Activated naive CD8-positive, alpha-beta T cell treated with anti-CD3 and anti-CD28 coated beads for 36 hours (primary cell): ENCODE results near the gene RGSL1. TPM values are rescaled to one million over a fixed set of nuclear protein-coding genes. Genes with fewer than 3 reads are reported as not detected.

ENCODE experiments used
- DNase-seq: peaks from one replicate; pipeline ENCODE4 v3.0.0; 2021
- H3K27ac Mint-ChIP-seq: one replicate; pipeline ENCODE4 v1.8.0; 2022; ENCODE audit warnings: mild to moderate bottlenecking, moderate library complexity, mixed read lengths
- H3K27me3 Mint-ChIP-seq: one replicate; pipeline ENCODE4 v1.8.0; 2022; ENCODE audit warnings: mild to moderate bottlenecking, mixed read lengths
- H3K36me3 Mint-ChIP-seq: one replicate; pipeline ENCODE4 v1.8.0; 2021; ENCODE audit warnings: mild to moderate bottlenecking, mixed read lengths
- H3K4me1 Mint-ChIP-seq: one replicate; pipeline ENCODE4 v1.8.0; 2021; ENCODE audit warnings: mixed read lengths
- H3K4me3 Mint-ChIP-seq: one replicate; pipeline ENCODE4 v1.8.0; 2022; ENCODE audit warnings: mild to moderate bottlenecking, moderate library complexity, mixed read lengths
- H3K9me3 Mint-ChIP-seq: one replicate; pipeline ENCODE4 v1.8.0; 2022; ENCODE audit warnings: mixed read lengths
- total RNA-seq, 2 experiments: library from RNA; stranded (reverse); gene quantifications; one replicate each; pipeline ENCODE4 v1.2.3, GENCODE V29; 2021

The RGSL1 gene
- total RNA-seq, 2 experiments from 2014 or later, result not detected

DNA sequence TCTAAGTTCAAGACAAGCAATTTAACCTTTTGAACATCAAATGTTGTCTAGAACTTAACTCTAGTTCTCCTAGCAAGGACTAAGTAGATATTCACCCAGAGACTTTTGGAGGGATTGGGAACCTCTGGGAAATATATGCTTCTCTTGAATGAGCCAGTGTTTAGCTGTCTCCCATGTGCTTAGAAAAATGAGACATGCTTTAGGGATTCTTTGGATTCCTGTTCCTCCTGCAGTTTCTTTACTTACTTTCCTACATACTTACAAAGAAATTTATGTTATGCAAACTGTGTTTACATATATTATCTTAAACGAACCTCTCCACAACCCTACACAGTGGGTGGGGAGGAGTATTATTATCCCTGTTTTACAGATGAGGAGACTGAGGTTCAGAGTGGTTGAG is 99.9 kb downstream of the RGSL1 start:
- no peaks in the 10 kb centered on the region for H3K36me3 Mint-ChIP-seq
- no peaks in the 10 kb centered on the region for H3K4me1 Mint-ChIP-seq
- peaks cover 5% of the 10 kb centered on the region for H3K9me3 Mint-ChIP-seq
- H3K27me3 Mint-ChIP-seq, result peaks cover 8% of the 10 kb centered on the region
- H3K27ac Mint-ChIP-seq, result no peak overlapping the region
- H3K4me3 Mint-ChIP-seq, result no peak overlapping the region
- DNase-seq, result no peak

GRCh38 chr1:182552527-182552926 is 102.6 kb downstream of the RGSL1 start:
- no peaks in the 10 kb centered on the region for H3K36me3 Mint-ChIP-seq
- H3K27ac Mint-ChIP-seq, result no peak overlapping the region
- H3K9me3 Mint-ChIP-seq, result peaks cover 5% of the 10 kb centered on the region
- DNase-seq, result no peak
- H3K4me1 Mint-ChIP-seq, result no peaks in the 10 kb centered on the region
- H3K4me3 Mint-ChIP-seq, result no peak overlapping the region
- no peaks in the 10 kb centered on the region for H3K27me3 Mint-ChIP-seq

GRCh38 chr1:182555493-182555892 is 105.5 kb downstream of the RGSL1 start:
- Mint-ChIP-seq H3K27ac (no peak overlapping the region), H3K27me3 (no peaks in the 10 kb centered on the region), H3K36me3 (no peaks in the 10 kb centered on the region), H3K9me3 (peaks cover 5% of the 10 kb centered on the region), H3K4me1 (no peaks in the 10 kb centered on the region), H3K4me3 (no peak overlapping the region)
- DNase-seq, result no peak

DNA sequence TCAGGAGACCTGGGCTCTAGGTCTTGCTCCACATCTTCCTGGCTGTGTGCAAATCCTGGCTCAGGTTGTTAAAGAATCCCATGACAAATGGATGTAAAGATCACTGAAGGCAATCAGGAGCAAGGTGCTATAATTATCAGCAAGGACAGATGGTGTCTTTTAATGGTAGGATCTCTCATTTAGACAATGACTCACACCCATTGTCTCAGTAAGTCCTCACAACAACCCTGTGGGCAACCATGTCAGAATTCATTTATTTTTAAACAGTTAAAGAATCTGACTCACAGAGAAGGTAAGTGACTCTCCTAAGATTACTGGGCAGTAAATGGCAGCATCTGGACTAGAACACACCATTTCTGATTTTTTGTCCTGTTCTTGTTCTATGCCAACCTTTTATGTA is 106.3 kb downstream of the RGSL1 start:
- H3K4me3 Mint-ChIP-seq, result no peak overlapping the region
- no peak for DNase-seq
- H3K36me3 Mint-ChIP-seq, result no peaks in the 10 kb centered on the region
- no peaks in the 10 kb centered on the region for H3K4me1 Mint-ChIP-seq
- H3K27ac Mint-ChIP-seq, result no peak overlapping the region
- H3K9me3 Mint-ChIP-seq, result peaks cover 5% of the 10 kb centered on the region
- H3K27me3 Mint-ChIP-seq, result no peaks in the 10 kb centered on the region

DNA sequence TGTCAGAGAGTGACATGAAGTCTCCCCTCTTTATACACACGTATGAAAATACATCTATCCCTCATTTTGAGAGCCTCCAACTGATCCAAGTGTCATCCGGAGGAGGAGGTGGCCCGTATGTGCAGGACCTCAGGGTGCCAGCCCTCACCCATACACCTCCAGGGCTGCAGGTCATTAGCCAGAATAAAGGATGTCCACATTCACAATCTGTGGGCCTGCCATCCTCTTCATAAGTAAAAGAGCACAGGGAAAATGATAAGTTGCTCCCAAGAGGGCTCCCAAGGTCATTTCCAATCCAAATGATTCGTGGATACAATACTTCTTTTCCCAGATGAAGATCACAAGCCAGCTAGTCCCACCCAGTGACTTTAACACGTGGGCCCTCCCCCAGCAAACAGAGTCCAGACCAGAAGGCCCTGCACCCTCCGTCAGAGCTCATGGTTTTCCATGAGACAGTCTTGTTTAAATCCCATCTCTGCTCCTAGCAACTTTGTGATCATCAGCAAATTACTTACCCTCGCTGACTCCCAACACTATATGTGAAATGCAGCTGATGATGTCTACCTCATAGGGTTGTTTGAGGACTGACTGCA is 110.5 kb downstream of the RGSL1 start:
- H3K9me3 Mint-ChIP-seq, result no peaks in the 10 kb centered on the region
- H3K36me3 Mint-ChIP-seq, result no peaks in the 10 kb centered on the region
- no peak overlapping the region for H3K4me3 Mint-ChIP-seq
- no peak for DNase-seq
- H3K4me1 Mint-ChIP-seq, result no peaks in the 10 kb centered on the region
- H3K27me3 Mint-ChIP-seq, result no peaks in the 10 kb centered on the region
- H3K27ac Mint-ChIP-seq, result no peak overlapping the region

- H3K27ac Mint-ChIP-seq, result no peak overlapping the region
- H3K36me3 Mint-ChIP-seq, result no peaks in the 10 kb centered on the region
- no peak overlapping the region for H3K4me3 Mint-ChIP-seq
- DNase-seq, result no peak
- no peaks in the 10 kb centered on the region for H3K27me3 Mint-ChIP-seq
- H3K9me3 Mint-ChIP-seq, result no peaks in the 10 kb centered on the region
- no peaks in the 10 kb centered on the region for H3K4me1 Mint-ChIP-seq
Observed at GRCh38 chr1:182561456-182561855, 111.5 kb downstream of the RGSL1 start.

GRCh38 chr1:182563095-182563494 is 113.1 kb downstream of the RGSL1 start:
- Mint-ChIP-seq H3K36me3 (no peaks in the 10 kb centered on the region), H3K9me3 (no peaks in the 10 kb centered on the region), H3K27me3 (no peaks in the 10 kb centered on the region), H3K4me3 (no peak overlapping the region), H3K27ac (no peak overlapping the region), H3K4me1 (no peaks in the 10 kb centered on the region)
- no peak for DNase-seq

GRCh38 chr1:182564406-182565004 is 114.6 kb downstream of the RGSL1 start:
- Mint-ChIP-seq H3K27ac (no peak overlapping the region), H3K4me1 (no peaks in the 10 kb centered on the region), H3K27me3 (no peaks in the 10 kb centered on the region), H3K9me3 (no peaks in the 10 kb centered on the region), H3K36me3 (no peaks in the 10 kb centered on the region), H3K4me3 (no peak overlapping the region)
- DNase-seq, result no peak

- H3K27ac Mint-ChIP-seq, result no peak overlapping the region
- H3K9me3 Mint-ChIP-seq, result no peaks in the 10 kb centered on the region
- H3K4me3 Mint-ChIP-seq, result no peak overlapping the region
- DNase-seq, result no peak
- no peaks in the 10 kb centered on the region for H3K27me3 Mint-ChIP-seq
- no peaks in the 10 kb centered on the region for H3K4me1 Mint-ChIP-seq
- H3K36me3 Mint-ChIP-seq, result no peaks in the 10 kb centered on the region
Observed at GRCh38 chr1:182565537-182565936, 115.6 kb downstream of the RGSL1 start.

DNA sequence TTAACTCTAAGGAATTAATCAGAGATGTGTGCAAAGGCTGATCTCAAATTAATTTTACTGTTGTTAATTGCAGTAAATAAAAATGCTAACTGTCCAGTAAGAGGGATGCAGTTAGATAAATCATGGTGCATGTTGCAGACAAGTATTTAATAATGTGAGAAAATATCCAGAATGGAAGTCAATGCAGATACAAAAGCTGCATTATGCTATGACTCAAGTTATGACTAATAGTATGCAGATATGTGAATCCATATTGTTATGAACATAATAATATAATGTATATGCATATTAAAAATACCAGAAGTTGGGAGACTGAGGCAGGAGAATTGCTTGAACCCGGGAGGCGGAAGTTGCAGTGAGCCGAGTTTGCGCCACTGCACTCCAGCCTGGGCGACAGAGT is 117.7 kb downstream of the RGSL1 start:
- Mint-ChIP-seq H3K27ac (no peak overlapping the region), H3K27me3 (no peaks in the 10 kb centered on the region), H3K4me1 (no peaks in the 10 kb centered on the region), H3K36me3 (peaks cover 4% of the 10 kb centered on the region), H3K4me3 (no peak overlapping the region), H3K9me3 (no peaks in the 10 kb centered on the region)
- no peak for DNase-seq

GRCh38 chr1:182568647-182569284 is 118.8 kb downstream of the RGSL1 start:
- Mint-ChIP-seq H3K27me3 (no peaks in the 10 kb centered on the region), H3K4me1 (no peaks in the 10 kb centered on the region), H3K27ac (no peak overlapping the region), H3K4me3 (no peak overlapping the region), H3K36me3 (peaks cover 5% of the 10 kb centered on the region), H3K9me3 (no peaks in the 10 kb centered on the region)
- DNase-seq, result no peak

DNA sequence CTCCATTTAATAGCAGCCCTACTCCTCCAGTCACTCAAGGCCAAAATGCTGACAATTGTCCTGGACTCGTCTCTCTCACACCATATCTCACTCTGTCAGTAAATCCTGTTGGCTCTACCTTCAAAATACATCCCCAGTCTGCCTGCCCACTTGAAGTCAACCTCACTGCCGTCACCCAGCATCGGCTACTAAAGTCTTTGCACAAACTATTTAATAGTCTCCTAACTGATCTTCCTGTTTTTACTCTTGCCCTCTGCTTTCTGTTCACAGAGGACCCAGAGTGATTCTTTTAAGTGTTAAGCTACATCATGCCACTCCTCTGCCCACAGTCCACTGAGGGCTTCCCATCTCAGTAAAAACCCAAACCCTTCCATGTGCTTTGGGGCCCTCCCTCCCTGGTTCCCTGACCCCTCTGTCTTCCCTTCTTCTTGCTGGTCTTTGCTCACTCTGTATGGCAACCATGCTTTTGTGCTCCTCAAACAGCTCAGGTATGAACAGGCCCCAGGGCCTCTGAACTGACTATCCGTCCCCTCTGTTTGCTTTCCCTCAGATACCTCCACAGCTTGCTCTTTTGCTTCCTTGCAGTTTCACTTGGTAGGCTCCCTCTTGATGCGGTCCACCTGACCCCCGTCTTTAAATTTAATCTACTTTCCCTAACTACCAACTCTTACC is 120.1 kb downstream of the RGSL1 start:
- H3K27me3 Mint-ChIP-seq, result no peaks in the 10 kb centered on the region
- H3K9me3 Mint-ChIP-seq, result no peaks in the 10 kb centered on the region
- DNase-seq, result no peak
- H3K27ac Mint-ChIP-seq, result no peak overlapping the region
- peaks cover 9% of the 10 kb centered on the region for H3K36me3 Mint-ChIP-seq
- no peaks in the 10 kb centered on the region for H3K4me1 Mint-ChIP-seq
- H3K4me3 Mint-ChIP-seq, result no peak overlapping the region

GRCh38 chr1:182570611-182570970 is 120.6 kb downstream of the RGSL1 start:
- H3K4me1 Mint-ChIP-seq, result no peaks in the 10 kb centered on the region
- H3K27me3 Mint-ChIP-seq, result no peaks in the 10 kb centered on the region
- no peak overlapping the region for H3K4me3 Mint-ChIP-seq
- no peak overlapping the region for H3K27ac Mint-ChIP-seq
- H3K36me3 Mint-ChIP-seq, result peaks cover 9% of the 10 kb centered on the region
- no peaks in the 10 kb centered on the region for H3K9me3 Mint-ChIP-seq
- DNase-seq, result no peak

DNA sequence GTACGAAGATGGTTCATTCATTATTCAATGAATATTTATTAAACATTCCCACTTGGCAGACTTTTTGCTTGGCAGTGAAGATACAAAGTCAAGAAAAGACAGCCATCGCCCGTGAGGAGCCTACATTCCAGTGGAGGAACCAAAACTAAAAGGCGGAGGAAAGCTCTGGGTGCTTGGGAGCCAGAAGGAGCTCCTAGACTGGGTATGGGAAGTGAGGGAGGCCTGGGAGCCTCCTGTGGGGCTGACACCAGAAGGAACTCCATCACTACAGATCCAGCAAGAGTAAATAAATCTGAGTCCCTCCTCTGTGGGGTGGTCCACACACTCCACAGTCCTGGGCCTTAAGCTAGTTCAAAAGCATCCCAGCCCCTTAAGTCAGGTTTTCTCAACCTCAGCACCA is 124.2 kb downstream of the RGSL1 start:
- H3K27me3 Mint-ChIP-seq, result no peaks in the 10 kb centered on the region
- H3K4me3 Mint-ChIP-seq, result no peak overlapping the region
- H3K36me3 Mint-ChIP-seq, result peaks cover 17% of the 10 kb centered on the region
- DNase-seq, result no peak
- peaks cover under 1% of the 10 kb centered on the region for H3K4me1 Mint-ChIP-seq
- H3K27ac Mint-ChIP-seq, result no peak overlapping the region
- no peaks in the 10 kb centered on the region for H3K9me3 Mint-ChIP-seq

DNA sequence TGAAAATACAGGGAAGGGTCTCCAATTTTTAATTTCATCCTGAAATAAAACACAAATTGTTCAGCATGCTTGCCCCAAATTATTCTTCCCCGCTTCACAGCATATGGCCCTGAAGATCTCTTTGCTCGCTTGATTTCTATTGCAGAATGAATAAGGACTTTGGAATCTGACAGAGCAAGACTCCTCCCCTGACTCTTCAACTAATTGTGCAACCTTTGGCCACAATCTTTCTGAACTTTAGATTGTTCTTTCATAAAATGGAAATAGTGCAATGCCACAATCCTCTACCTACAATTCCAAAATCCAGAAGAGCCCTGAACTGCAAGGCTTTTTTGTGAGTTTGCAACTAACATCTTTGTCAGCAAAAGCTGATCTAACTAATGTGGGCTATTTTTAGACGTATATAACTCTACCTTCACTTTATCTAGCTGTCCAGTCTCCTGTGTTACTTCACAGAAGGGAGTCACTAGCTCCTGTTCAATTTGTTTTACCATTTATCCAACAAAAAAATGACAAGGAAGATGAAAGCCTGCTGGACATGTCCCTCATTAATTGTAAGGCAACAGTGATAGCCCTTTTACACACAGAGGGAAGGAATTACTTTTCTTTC is 125.7 kb downstream of the RGSL1 start:
- no peak for DNase-seq
- no peaks in the 10 kb centered on the region for H3K9me3 Mint-ChIP-seq
- peaks cover 4% of the 10 kb centered on the region for H3K4me1 Mint-ChIP-seq
- peaks cover 27% of the 10 kb centered on the region for H3K36me3 Mint-ChIP-seq
- no peak overlapping the region for H3K4me3 Mint-ChIP-seq
- H3K27ac Mint-ChIP-seq, result no peak overlapping the region
- H3K27me3 Mint-ChIP-seq, result no peaks in the 10 kb centered on the region
